Body of pancreas (tissue), 4 donors: ENCODE data around the gene LMO7.

ENCODE experiments used
- POLR2A ChIP-seq, 3 donors: fragments of 450-650 bp; IDR thresholded peaks; one replicate each; pipeline ENCODE4 v1.6.1; 2016; ENCODE audit warnings: antibody characterized with exemption in 3 of 3, mild to moderate bottlenecking in 2 of 3
- TF ChIP-seq, protein P1 (sequence below), 7 experiments: fragments of 450-650 bp in 4 of 7; fragments of 200-600 bp in 3 of 7; sonication (generic) in 3 of 7; IDR thresholded peaks; one replicate each; pipeline ENCODE4 v1.5.1; 2016 to 2019; ENCODE audit warnings: antibody characterized with exemption in 7 of 7

DNA sequence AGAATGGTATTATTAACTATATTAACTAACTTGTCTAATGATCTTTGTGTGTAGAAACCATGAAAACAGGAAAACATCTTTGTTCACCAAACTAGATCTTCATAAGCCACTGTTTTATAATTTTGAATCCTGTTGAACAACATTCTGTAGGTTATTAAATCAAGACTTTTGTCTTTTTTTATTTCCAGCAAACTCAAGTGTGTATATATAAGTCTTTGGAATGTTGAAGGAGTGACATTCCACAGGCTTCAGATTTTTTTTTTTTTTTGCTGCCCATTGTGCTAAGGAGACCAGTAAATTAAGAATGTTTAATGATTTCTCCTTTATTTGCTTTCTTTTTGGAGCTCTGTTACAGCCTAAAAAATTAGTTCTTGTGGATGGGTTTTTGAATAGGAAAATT lies 89.6 kb downstream of the LMO7 start:
- no peak for TF ChIP-seq POLR2A (IDR thresholded peaks at IDR 0.05)
- TF ChIP-seq, protein P1, sequence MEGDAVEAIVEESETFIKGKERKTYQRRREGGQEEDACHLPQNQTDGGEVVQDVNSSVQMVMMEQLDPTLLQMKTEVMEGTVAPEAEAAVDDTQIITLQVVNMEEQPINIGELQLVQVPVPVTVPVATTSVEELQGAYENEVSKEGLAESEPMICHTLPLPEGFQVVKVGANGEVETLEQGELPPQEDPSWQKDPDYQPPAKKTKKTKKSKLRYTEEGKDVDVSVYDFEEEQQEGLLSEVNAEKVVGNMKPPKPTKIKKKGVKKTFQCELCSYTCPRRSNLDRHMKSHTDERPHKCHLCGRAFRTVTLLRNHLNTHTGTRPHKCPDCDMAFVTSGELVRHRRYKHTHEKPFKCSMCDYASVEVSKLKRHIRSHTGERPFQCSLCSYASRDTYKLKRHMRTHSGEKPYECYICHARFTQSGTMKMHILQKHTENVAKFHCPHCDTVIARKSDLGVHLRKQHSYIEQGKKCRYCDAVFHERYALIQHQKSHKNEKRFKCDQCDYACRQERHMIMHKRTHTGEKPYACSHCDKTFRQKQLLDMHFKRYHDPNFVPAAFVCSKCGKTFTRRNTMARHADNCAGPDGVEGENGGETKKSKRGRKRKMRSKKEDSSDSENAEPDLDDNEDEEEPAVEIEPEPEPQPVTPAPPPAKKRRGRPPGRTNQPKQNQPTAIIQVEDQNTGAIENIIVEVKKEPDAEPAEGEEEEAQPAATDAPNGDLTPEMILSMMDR (IDR thresholded peaks at IDR 0.05), result no peak
